Mucosa of rectum (tissue), 2 donors: ENCODE data around the gene MRPS6.

Source experiments
- H3K27ac ChIP-seq, 2 donors: one replicate each; pipeline ENCODE4 v1.7.0; 2013; ENCODE audit warnings: inconsistent platforms in 2 of 2, low read depth in 2 of 2, low read length in 2 of 2
- H3K27me3 ChIP-seq, 2 donors: one replicate each; pipeline ENCODE4 v1.7.0; 2013; ENCODE audit warnings: low read length in 2 of 2; ENCODE audit not compliant: control insufficient read depth in 2 of 2, insufficient read depth in 2 of 2
- H3K36me3 ChIP-seq, 2 donors: one replicate each; pipeline ENCODE4 v1.7.0; 2013; ENCODE audit warnings: low read length in 2 of 2; ENCODE audit not compliant: control insufficient read depth in 2 of 2, insufficient read depth in 2 of 2
- H3K4me1 ChIP-seq, 2 donors: one replicate each; pipeline ENCODE4 v1.7.0; 2013; ENCODE audit warnings: low read length in 2 of 2, mild to moderate bottlenecking in 1 of 2; ENCODE audit not compliant: control insufficient read depth in 2 of 2, insufficient read depth in 2 of 2
- H3K4me3 ChIP-seq, 2 donors: one replicate each; pipeline ENCODE4 v1.7.0; 2013; ENCODE audit warnings: low read length in 2 of 2
- H3K9ac ChIP-seq, 2 donors: one replicate each; pipeline ENCODE4 v1.7.0; 2013; ENCODE audit warnings: low read length in 2 of 2, low read depth in 1 of 2, mild to moderate bottlenecking in 1 of 2
- H3K9me3 ChIP-seq, 2 donors: one replicate each; pipeline ENCODE4 v1.7.0; 2013; ENCODE audit warnings: low read length in 2 of 2; ENCODE audit not compliant: control insufficient read depth in 2 of 2
- donor health status: healthy.
- donor health status: Normal muscosa, but diverticular disease.

Gene MRPS6

DNA sequence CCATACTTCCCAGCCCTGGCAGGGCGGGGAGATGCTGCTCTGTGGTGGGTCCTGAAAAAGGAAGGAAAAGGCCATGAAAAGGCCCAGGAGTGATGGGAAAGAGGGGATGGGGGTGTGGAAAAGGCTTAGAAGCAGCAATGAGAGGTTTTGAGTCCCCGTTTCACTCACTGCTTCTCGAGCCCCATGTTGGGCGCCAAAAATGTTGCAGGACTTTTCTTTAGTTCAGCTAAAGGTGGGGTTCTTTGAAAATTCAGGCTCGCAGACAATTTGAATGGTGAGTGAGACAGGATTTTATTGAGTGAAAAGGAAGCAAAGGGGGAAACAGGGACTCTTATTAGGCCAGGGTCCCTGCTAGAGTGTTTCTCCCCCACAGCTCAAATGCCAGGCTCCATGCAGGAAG lies 93.1 kb downstream of the MRPS6 start:
- Histone ChIP-seq H3K27ac (no peak overlapping the region), H3K4me1 (no peaks in the 10 kb centered on the region), H3K27me3 (no peaks in the 10 kb centered on the region), H3K9me3 (peaks cover 14 to 20% of the 10 kb centered on the region in 2 donors), H3K4me3 (no peak overlapping the region), H3K9ac (no peak overlapping the region), H3K36me3 (no peaks in the 10 kb centered on the region)

DNA sequence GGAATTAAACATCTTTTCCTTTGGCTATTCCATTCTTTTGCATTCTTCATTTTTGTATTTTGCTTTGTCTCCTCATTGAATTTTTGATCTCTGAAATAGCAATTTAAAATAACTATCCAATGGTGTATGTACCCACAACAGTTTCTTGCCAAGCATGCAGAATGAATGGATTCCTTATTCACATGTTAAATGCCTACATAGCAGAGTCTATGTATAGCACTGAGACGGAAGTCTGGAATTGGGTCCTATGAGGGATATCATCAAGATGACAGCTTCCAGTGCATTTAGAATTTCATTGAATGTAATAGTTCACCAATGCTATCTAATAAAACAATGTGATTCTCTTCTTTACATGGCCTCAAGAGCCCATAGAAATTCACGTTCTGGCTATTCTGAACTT lies 97.5 kb downstream of the MRPS6 start:
- Histone ChIP-seq H3K4me3 (no peak overlapping the region), H3K9me3 (peaks cover 12 to 17% of the 10 kb centered on the region in 2 donors), H3K4me1 (no peaks in the 10 kb centered on the region), H3K36me3 (no peaks in the 10 kb centered on the region), H3K9ac (no peak overlapping the region), H3K27ac (no peak overlapping the region), H3K27me3 (no peaks in the 10 kb centered on the region)

DNA sequence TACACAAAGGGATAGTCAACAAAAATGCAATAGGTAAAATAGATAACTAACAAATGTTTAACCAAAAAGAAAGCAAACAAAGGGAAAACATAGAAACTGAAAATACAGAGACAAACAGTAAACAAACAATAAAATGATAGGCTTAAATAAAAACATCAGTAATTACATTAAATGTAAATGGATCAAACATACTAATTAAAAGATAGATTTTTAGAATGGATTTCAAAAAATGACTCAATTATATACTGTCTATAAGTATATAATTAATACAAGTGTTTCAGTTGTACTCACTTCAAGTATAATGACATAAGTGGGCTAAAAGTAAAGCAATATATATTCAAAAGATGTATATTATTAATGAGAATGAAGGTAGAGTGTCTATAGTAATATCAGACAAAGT lies 101.1 kb downstream of the MRPS6 start:
- Histone ChIP-seq H3K4me1 (no peaks in the 10 kb centered on the region), H3K27me3 (no peaks in the 10 kb centered on the region), H3K4me3 (no peak overlapping the region), H3K36me3 (no peaks in the 10 kb centered on the region), H3K9ac (no peak overlapping the region), H3K9me3 (peaks cover 0 to 2% of the 10 kb centered on the region in 2 donors), H3K27ac (no peak overlapping the region)

DNA sequence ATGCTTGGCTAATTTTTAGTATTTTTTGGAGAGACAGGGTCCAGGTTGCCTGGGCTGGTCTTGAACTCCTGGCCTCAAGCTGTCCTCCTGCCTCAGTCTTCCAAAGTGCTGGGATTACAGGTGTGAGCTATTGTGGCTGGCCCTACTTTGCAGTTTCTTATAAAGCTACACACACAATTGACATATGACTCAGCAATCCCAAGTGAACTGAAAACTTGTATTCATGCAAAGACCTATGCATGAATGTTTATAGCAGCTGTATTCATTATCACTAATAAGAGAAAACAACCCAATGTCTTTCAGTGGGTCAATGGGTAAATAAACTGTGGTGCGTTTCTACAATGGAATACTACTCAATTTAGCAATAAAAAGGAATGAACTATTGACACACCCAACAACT lies 103.1 kb downstream of the MRPS6 start:
- Histone ChIP-seq H3K9me3 (peaks cover 0 to 2% of the 10 kb centered on the region in 2 donors), H3K27ac (no peak overlapping the region), H3K4me1 (no peaks in the 10 kb centered on the region), H3K4me3 (no peak overlapping the region), H3K9ac (no peak overlapping the region), H3K36me3 (no peaks in the 10 kb centered on the region), H3K27me3 (no peaks in the 10 kb centered on the region)

DNA sequence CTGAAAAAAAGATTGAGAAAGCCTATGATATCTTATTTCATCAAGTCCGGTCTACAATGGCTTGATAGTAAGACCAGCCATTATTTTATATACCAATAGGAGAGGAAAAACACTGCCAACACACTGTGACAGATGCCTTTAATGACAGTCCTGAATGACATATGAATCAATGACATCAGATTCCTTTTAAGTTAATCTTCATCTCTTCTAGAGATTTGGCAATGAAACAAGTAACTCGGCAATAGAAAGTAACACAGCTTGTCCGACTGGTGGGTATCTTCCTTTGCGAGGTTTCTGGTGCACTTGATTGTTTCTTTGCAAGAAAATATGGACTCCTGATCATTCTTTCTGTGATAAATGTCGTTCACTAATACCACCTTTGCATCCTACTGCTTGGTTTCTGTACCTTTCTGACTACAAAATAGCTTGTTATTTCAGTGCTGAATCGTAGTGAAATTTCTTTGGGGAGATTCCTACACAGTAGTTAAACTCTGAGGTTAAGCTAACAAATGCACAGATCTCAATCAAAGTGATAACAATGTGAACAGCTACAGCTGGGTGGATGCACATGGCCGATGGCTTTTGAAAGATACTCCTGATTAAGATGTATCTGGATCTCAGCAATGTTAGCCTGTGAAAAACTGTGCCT lies 104.7 kb downstream of the MRPS6 start:
- H3K27ac ChIP-seq = no peak overlapping the region
- H3K9ac ChIP-seq = no peak overlapping the region
- no peaks in the 10 kb centered on the region for H3K9me3 ChIP-seq

DNA sequence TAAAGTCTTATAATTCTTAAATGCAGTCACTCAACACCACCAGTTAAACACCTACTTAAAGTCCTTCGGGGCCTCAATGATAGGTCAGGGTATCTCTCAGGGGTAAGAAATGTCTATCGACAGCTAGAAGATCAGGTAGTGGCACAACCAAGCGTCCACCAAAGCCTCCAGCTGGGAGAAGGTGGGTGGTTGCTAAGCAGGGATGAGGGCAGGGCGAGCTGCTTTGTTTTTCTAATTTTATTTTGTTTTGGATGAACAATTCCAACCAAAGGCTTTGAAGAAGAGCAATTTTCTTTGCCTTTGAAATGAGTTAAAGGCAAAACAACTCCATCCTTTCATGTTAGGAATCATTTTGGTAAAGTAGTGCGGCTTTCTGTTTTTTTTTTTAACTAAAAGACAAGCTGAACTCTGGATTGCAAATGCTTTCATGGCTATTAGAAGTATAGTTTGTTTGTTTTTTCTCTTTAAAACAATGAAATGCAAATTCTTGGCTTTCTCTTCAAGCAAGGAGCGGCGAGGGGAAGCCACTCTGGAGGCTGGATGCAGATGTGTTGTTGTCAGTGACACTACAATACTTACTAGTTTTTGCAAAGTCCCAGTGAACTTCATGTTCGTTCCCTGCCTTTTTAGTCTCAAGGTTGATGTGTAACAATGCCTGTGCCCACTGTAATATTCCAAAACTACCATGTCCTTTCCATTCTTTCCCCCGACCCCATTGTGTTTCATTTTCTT lies 106.0 kb downstream of the MRPS6 start:
- Histone ChIP-seq H3K27me3 (no peaks in the 10 kb centered on the region), H3K4me3 (no peak overlapping the region), H3K9me3 (no peaks in the 10 kb centered on the region), H3K27ac (no peak overlapping the region), H3K36me3 (no peaks in the 10 kb centered on the region), H3K4me1 (no peaks in the 10 kb centered on the region), H3K9ac (no peak overlapping the region)

More for the DNA sequence above, 104.7 kb downstream of the MRPS6 start:
- H3K36me3 ChIP-seq = no peaks in the 10 kb centered on the region
- H3K4me3 ChIP-seq = no peak overlapping the region
- no peaks in the 10 kb centered on the region for H3K4me1 ChIP-seq
- no peaks in the 10 kb centered on the region for H3K27me3 ChIP-seq

DNA sequence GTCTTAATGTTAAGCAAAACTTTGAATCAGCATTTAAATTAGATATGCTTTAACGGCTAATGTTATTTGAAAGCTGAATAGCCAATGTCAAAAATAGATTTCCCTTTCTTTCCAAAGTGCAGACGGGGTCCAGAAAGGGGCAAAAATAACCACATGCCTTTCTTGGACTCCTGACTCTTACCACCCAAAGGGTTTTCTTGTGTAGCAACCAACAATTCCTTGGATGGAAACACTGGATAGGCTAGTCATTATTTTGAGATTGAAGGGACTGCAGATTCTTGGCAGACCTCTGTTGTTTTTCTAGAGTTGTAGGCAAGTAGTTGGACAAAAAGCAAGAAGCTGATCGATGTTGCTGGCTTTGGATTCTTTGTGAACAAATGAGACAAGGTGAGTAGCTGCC lies 107.0 kb downstream of the MRPS6 start:
- H3K9me3 ChIP-seq = no peaks in the 10 kb centered on the region
- no peak overlapping the region for H3K27ac ChIP-seq
- no peaks in the 10 kb centered on the region for H3K36me3 ChIP-seq
- no peaks in the 10 kb centered on the region for H3K27me3 ChIP-seq
- no peak overlapping the region for H3K9ac ChIP-seq
- no peaks in the 10 kb centered on the region for H3K4me1 ChIP-seq
- H3K4me3 ChIP-seq = no peak overlapping the region

DNA sequence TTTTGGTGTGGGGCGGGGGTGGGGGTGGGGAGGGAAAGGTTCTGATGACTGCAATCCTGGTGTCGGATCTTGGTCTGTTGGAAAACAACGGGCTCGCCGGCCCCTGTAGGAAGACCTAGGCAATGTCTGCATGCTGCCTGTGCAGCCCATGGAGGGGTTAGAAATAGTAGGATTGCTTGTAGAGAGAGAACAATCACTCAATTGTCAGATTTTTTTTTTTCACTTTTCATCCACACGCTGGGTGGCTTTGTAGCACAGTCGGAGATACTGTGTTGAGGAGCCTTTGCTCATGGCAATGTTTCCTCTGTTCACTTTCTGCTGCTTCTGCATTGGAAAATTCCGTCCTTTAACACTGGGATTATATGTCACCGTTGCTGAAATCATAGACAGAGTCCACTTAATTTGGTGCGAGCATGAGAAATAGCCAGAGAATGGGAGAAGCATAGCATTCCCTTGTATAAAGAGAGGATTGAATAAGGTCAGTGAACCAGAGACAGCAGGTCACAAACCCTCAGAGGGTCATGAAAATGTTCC lies 107.5 kb downstream of the MRPS6 start:
- Histone ChIP-seq H3K4me1 (no peaks in the 10 kb centered on the region), H3K9me3 (no peaks in the 10 kb centered on the region), H3K36me3 (no peaks in the 10 kb centered on the region), H3K9ac (no peak overlapping the region), H3K27me3 (no peaks in the 10 kb centered on the region), H3K4me3 (no peak overlapping the region), H3K27ac (no peak overlapping the region)

DNA sequence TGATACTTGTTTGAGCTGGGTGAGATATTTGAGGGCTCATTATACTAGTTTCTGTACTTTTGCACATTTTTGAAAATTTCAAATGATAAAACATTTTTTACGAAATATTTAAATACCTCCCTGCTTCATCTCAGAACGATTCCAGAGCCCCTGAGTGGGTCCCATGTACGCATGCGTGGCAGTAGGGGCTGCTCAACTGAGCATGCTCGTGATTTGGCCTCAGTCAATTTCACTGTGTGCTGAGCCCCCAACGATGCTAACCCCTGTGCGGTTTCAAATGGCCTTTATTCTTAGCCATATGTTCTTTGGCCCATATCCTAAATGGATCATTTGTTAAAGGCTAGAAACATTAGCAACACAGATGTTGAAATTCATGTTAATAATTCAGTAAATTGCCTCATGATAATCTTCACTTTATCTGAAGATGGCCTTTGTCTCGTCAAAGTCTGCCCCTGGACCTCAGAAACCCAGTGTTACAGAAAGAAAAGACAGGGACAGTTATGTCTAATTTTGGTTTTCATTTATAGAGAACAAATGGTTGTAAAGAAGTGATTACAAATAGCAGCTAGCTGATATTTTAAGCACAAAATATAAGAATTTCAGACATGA lies 108.2 kb downstream of the MRPS6 start:
- H3K9ac ChIP-seq = no peak overlapping the region
- H3K27ac ChIP-seq = no peak overlapping the region
- no peak overlapping the region for H3K4me3 ChIP-seq

DNA sequence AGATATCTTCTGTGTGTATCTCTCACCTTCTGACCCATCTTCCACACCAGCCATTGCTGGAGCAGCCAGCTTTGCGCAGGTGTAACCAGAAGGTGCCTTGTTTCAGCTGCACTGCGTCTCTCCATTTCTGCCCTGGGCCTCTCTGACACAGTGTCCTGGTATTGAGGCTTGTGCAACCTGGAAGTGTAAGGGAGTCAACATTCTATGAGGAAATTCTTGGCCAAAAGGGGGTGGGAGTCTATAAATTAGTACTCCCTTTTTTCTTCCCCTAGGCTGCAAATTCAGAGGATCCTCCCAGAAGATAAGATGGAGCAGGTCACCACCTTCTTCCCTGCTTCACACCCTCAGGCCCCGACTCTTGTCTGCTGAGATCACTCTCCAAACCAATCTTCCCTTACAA lies 109.1 kb downstream of the MRPS6 start:
- Histone ChIP-seq H3K9ac (no peak overlapping the region), H3K4me3 (no peak overlapping the region), H3K4me1 (no peaks in the 10 kb centered on the region), H3K36me3 (no peaks in the 10 kb centered on the region), H3K27me3 (no peaks in the 10 kb centered on the region), H3K27ac (no peak overlapping the region), H3K9me3 (no peaks in the 10 kb centered on the region)

More for the DNA sequence above, 108.2 kb downstream of the MRPS6 start:
- H3K4me1 ChIP-seq = no peaks in the 10 kb centered on the region
- no peaks in the 10 kb centered on the region for H3K36me3 ChIP-seq
- no peaks in the 10 kb centered on the region for H3K9me3 ChIP-seq
- H3K27me3 ChIP-seq = no peaks in the 10 kb centered on the region
